ENCODE measurements around the gene DNAJB6.

GRCh38 chr7:157378390-157378789 lies 41.6 kb downstream of the DNAJB6 start:
- TF ChIP-seq EZH2 (IDR thresholded peaks at IDR 0.05; ENCODE audit: insufficient read depth, poor library complexity, severe bottlenecking) (no peak), EZH2phosphoT487 (IDR thresholded peaks at IDR 0.05; ENCODE audit: insufficient read depth, low read depth) (no peak)
